ENCODE results near the gene TRIM72.
"Not testable (repeated sequence)": the region's sequence is repeated elsewhere in the genome, so short reads cannot be mapped to it uniquely, and the experiment has no call there.

The TRIM72 gene

DNA sequence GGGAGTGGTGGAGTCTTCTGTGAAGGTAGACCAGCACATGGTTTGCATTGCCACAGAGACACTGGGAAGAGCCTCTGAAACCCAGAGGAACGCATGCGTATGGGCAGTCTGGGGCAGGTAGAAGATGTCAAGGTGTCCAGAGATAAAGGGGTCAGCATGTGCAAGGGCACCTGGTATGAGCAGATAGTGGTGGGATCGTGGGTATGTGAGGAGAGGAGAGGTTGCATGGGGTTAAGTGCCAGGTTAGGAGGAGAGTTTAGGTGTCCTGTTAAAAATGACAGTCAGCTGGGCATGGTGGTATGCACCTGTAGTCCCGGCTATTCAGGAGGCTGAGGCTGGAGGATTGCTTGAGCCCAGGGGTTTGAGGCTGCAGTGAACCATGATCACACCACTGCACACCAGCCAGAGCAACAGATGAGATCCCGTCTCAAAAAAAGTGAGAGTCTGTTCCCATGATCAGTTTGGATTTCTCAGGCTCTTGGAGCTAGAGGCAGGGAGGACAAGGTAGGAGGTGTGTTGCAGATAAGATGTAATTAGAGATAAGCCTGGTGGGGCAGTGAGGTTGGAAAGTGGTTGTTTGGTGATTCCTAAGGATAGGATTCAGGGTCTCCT is 14.4 kb upstream of the TRIM72 start:
- DNase-seq (ENCODE audit: insufficient read length, low spot score), result no peak
- no peak for TF ChIP-seq CTCF (IDR thresholded peaks at IDR 0.05; ENCODE audit: insufficient read depth, missing control alignments)
- FAIRE-seq, result no peak

- FAIRE-seq; DNase-seq (ENCODE audit: insufficient read length, low spot score): not testable (repeated sequence)
Observed at GRCh38 chr16:31200111-31200510, 13.8 kb upstream of the TRIM72 start.

GRCh38 chr16:31200821-31201568 is 12.9 kb upstream of the TRIM72 start:
- DNase-seq (ENCODE audit: insufficient read length, low spot score), result no peak
- no peak for FAIRE-seq
- no peak for TF ChIP-seq CTCF (IDR thresholded peaks at IDR 0.05; ENCODE audit: insufficient read depth, missing control alignments)

- DNase-seq (ENCODE audit: insufficient read length, low spot score) (no peak), FAIRE-seq (no peak)
Observed at GRCh38 chr16:31201582-31202413, 12.1 kb upstream of the TRIM72 start.

DNA sequence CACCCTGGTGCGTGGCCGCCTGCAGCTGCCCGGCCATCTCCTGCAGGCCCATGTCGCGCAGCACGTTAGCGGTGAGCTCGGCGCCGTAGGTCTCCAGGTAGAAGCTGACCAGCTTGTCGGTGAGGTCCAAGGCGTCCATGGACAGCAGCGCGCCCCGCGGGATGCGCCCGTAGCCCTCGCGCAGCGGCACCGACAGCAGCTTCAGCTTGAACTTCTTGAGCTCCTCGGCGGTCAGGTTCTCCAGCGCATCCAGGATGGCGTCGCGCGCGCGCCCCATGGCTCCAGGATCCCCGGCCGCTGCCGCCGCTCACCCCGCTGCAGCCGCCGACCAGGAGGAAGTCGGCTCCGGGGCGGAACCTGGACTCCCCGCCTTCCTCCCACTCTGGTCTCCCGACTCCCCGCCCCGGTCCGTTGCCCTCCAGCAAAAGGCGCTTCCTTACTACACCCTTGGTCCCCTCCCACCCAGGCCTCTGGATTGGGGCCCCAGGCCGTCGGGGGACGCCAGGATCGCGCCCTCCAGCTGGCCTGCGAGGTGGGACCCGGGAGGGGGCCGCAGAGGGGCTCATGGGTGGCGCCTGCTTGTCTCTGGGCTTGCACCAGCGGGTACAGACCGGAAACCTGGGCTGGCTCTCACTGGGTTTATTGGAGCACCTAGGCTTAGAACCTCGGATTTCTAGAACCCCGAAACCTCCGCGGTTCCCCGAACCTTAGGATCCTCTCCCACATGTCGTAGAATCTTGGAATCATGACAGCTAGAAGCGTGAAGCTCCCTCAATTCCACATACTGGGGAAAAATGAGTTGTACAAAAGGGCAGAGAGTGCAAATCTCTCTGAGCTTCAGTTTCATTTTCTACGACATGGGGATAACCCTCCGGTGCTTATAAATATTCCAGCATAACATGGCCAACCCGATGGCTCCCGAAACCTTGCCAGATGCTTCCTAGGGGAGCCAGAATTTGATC is 11.2 kb upstream of the TRIM72 start, which contains the start of gene PYCARD:
Gene PYCARD, minus strand, starts transcription at position 347 of the 962 bp plus-strand sequence. Its CDS starts 70 bp downstream, at position 277.
- FAIRE-seq (no peak), DNase-seq (ENCODE audit: insufficient read length, low spot score) (no peak)
- no peak for TF ChIP-seq CTCF (IDR thresholded peaks at IDR 0.05; ENCODE audit: insufficient read depth, missing control alignments)

More at GRCh38 chr16:31201582-31202413, 12.1 kb upstream of the TRIM72 start:
- no peak for TF ChIP-seq CTCF (IDR thresholded peaks at IDR 0.05; ENCODE audit: insufficient read depth, missing control alignments)

DNA sequence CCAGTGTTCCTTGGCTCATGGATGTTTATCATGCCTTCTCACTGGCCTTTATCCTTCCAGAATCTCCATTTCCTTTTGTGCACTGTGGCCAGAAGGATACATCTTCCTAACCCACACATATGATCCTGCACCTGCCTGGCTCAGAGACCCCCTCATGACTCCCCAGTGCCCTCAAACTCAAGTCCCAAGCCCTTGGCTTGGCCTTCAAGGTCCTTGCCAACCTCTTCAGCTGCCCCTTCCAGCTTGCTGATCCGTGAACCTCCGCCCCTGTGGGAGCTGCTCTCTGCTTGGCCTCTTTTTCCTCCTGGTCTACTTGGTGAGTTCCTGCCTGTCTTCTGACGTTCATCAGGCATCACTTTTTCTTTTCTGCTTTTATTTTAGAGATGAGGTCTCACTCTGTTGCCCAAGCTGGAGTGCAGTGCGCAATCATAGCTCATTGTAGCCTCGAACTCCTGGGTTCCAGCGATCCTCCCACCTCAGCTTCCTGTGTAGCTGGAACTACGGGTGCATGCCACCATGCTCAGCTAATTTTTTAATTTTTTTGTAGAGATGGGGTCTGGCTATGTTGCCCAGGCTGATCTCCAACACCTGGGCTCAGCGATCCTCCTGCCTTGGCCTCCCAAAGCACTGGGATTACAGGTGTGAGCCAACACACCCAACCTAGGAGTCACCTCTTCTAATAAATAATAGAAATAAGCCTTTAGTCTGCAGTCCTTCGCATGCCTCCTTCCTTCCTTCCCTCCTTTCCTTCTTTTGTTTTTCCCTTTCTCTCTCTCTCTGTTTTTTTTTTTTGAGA is 8.8 kb upstream of the TRIM72 start:
- FAIRE-seq (no peak), DNase-seq (ENCODE audit: insufficient read length, low spot score) (no peak)
- no peak for TF ChIP-seq CTCF (IDR thresholded peaks at IDR 0.05; ENCODE audit: insufficient read depth, missing control alignments)
